ENCODE measurements around the gene SOHLH1. TPM values are rescaled to one million over a fixed set of nuclear protein-coding genes. Genes with fewer than 3 reads are reported as not detected.

Gene SOHLH1
- total and polyA plus RNA-seq, 2 experiments from 2014 or later, result not detected

DNA sequence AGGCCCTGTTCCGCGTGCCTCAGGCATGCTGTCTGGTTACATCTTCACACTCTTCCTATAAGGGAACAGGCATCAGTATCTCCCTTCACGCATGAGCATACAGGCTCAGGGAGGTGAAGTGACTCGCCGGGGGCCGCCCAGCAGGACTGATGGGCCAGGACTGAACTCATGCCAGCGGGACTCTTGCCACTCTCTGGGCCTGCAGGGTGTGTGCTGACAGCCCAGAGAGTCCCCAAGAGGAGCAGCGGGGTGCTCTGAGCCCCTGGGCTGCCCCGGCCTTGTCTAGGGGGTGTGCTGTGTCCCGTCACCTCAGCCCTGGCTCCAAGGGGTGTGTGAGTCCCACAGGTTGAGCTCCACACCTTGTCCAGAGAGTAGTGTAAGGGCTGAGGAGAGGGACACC is 12.6 kb upstream of the SOHLH1 start:
- whole genome bisulfite sequencing (ENCODE audit: low lambda C conversion rate, missing lambda C conversion rate), result 87% methylated on average over 9 of the region's 10 CpGs
- TF ChIP-seq EZH2phosphoT487 (IDR thresholded peaks at IDR 0.05; ENCODE audit: low read depth, severe bottlenecking, unreplicated experiment), result no peak
- TF ChIP-seq, protein P1, sequence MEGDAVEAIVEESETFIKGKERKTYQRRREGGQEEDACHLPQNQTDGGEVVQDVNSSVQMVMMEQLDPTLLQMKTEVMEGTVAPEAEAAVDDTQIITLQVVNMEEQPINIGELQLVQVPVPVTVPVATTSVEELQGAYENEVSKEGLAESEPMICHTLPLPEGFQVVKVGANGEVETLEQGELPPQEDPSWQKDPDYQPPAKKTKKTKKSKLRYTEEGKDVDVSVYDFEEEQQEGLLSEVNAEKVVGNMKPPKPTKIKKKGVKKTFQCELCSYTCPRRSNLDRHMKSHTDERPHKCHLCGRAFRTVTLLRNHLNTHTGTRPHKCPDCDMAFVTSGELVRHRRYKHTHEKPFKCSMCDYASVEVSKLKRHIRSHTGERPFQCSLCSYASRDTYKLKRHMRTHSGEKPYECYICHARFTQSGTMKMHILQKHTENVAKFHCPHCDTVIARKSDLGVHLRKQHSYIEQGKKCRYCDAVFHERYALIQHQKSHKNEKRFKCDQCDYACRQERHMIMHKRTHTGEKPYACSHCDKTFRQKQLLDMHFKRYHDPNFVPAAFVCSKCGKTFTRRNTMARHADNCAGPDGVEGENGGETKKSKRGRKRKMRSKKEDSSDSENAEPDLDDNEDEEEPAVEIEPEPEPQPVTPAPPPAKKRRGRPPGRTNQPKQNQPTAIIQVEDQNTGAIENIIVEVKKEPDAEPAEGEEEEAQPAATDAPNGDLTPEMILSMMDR (IDR thresholded peaks at IDR 0.05; ENCODE audit: poor library complexity), result no peak
- TF ChIP-seq EZH2 (IDR thresholded peaks at IDR 0.05; ENCODE audit: borderline replicate concordance), result no peak
- no peaks in the 10 kb centered on the region for H3K36me3 ChIP-seq (replicated peaks; ENCODE audit: insufficient read depth, low read depth)
- peaks cover 45% of the 10 kb centered on the region for H3K27me3 ChIP-seq
- H3K79me2 ChIP-seq, result no peaks in the 10 kb centered on the region
- no peak for DNase-seq (ENCODE audit: low spot score)
- no peaks in the 10 kb centered on the region for H3K4me1 ChIP-seq (ENCODE audit: insufficient read depth)
- no peaks in the 10 kb centered on the region for H3K9me3 ChIP-seq (ENCODE audit: low read depth)
- no peaks in the 10 kb centered on the region for H3K9me2 ChIP-seq (replicated peaks; ENCODE audit: insufficient read depth)
- no peak overlapping the region for H3K4me2 ChIP-seq
- H2AFZ ChIP-seq, result no peak overlapping the region
- no peaks in the 10 kb centered on the region for H4K20me1 ChIP-seq (ENCODE audit: insufficient read depth, poor library complexity, severe bottlenecking)
- H3K27ac ChIP-seq, result no peak overlapping the region
- no peak overlapping the region for H3K4me3 ChIP-seq

DNA sequence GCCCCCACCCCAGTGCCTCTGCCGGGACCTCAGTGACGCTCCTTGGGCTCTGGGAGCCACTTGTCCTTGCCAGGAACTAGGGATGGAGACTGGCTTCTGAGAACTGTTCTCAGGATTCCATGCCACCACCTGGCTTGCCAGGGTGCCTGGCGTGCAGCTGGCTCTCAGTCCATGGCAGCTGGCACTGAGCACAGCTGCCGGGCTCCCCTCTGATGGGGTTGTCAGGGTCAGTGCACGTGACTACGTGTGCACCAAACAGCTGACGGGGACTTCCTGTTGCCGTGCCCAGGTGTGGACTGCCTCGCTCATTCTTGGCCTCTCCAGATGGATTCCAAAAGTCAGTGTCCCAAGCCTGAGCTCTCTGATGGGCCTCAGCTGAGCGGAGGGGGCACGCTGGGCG is 12.1 kb upstream of the SOHLH1 start:
- Histone ChIP-seq H3K4me3 (no peak overlapping the region), H3K4me2 (no peak overlapping the region), H3K4me1 (ENCODE audit: insufficient read depth) (no peaks in the 10 kb centered on the region), H3K36me3 (replicated peaks; ENCODE audit: insufficient read depth, low read depth) (no peaks in the 10 kb centered on the region), H4K20me1 (ENCODE audit: insufficient read depth, poor library complexity, severe bottlenecking) (no peaks in the 10 kb centered on the region), H3K27ac (no peak overlapping the region), H3K9me2 (replicated peaks; ENCODE audit: insufficient read depth) (no peaks in the 10 kb centered on the region), H3K79me2 (no peaks in the 10 kb centered on the region), H2AFZ (no peak overlapping the region), H3K9me3 (ENCODE audit: low read depth) (no peaks in the 10 kb centered on the region), H3K27me3 (peaks cover 44% of the 10 kb centered on the region)
- DNase-seq (ENCODE audit: low spot score), result no peak
- 89% methylated on average over 12 of the region's 12 CpGs for WGBS (ENCODE audit: low lambda C conversion rate, missing lambda C conversion rate)
- TF ChIP-seq EZH2phosphoT487 (IDR thresholded peaks at IDR 0.05; ENCODE audit: low read depth, severe bottlenecking, unreplicated experiment) (no peak), EZH2 (IDR thresholded peaks at IDR 0.05; ENCODE audit: borderline replicate concordance) (no peak)
- TF ChIP-seq, protein P1 (IDR thresholded peaks at IDR 0.05; ENCODE audit: poor library complexity), result no peak

DNA sequence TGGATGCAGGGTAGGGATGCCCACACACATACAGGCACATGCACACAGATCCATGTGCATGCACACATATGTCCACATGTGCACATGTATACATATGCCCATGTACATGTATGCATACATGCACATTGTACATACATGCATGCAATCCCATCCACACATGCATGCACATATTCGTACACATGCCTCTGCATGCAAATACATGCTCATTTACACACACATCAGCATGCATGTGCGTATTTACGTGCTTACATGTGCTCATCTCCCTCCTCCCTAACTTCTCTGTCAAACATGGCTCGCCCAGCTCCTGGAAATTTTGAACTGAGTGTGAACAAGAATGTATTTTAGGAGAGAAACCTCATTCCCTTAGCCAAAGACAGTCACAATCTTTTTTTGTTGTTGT is 8.9 kb upstream of the SOHLH1 start:
- no peaks in the 10 kb centered on the region for H3K4me1 ChIP-seq (ENCODE audit: insufficient read depth)
- no peak overlapping the region for H3K4me2 ChIP-seq
- H3K27ac ChIP-seq, result no peak overlapping the region
- H3K4me3 ChIP-seq, result no peak overlapping the region
- no peaks in the 10 kb centered on the region for H3K9me3 ChIP-seq (ENCODE audit: low read depth)
- no peaks in the 10 kb centered on the region for H3K79me2 ChIP-seq
- H3K27me3 ChIP-seq, result peaks cover 22% of the 10 kb centered on the region
- no peaks in the 10 kb centered on the region for H3K9me2 ChIP-seq (replicated peaks; ENCODE audit: insufficient read depth)
- no peaks in the 10 kb centered on the region for H4K20me1 ChIP-seq (ENCODE audit: insufficient read depth, poor library complexity, severe bottlenecking)
- no peaks in the 10 kb centered on the region for H3K36me3 ChIP-seq (replicated peaks; ENCODE audit: insufficient read depth, low read depth)
- no peak overlapping the region for H2AFZ ChIP-seq
- DNase-seq (ENCODE audit: low spot score), result no peak
- 95% methylated on average over 4 of the region's 4 CpGs for WGBS (ENCODE audit: low lambda C conversion rate, missing lambda C conversion rate)
- TF ChIP-seq, protein P1 (IDR thresholded peaks at IDR 0.05; ENCODE audit: poor library complexity), result no peak
- no peak for TF ChIP-seq EZH2phosphoT487 (IDR thresholded peaks at IDR 0.05; ENCODE audit: low read depth, severe bottlenecking, unreplicated experiment)

Measured in hepatocyte (in vitro differentiated cells).